Right atrium auricular region (tissue), 2 donors: ENCODE results near the gene APOL2. TPM values are rescaled to one million over a fixed set of nuclear protein-coding genes. Genes with fewer than 3 reads are reported as not detected.

Experiments
- DNase-seq: peaks from one replicate; pipeline ENCODE4 v3.0.0-alpha.2; 2019; ENCODE audit warnings: low spot score
- H3K27ac ChIP-seq, 2 donors: fragments of 200-600 bp; sonication (generic); 1 replicate in 1 of 2; 2 replicates in 1 of 2; pipeline ENCODE4 v1.5.1; 2016 to 2019
- H3K27me3 ChIP-seq, 2 donors: fragments of 200-600 bp; sonication (generic); one replicate each; pipeline versions ENCODE4 v1.5.1 to v1.6.0; 2017 to 2019
- H3K36me3 ChIP-seq: fragments of 200-600 bp; sonication (generic); one replicate; pipeline ENCODE4 v1.5.1; 2016
- H3K4me1 ChIP-seq, 2 donors: fragments of 200-600 bp; sonication (generic); one replicate each; pipeline versions ENCODE4 v1.5.1 to v1.6.0; 2017 to 2019
- H3K4me3 ChIP-seq, 2 donors: fragments of 200-600 bp; sonication (generic); 1 replicate in 1 of 2; 2 replicates in 1 of 2; pipeline ENCODE4 v1.5.1; 2017 to 2019; ENCODE audit warnings: mild to moderate bottlenecking in 1 of 2, moderate library complexity in 1 of 2
- H3K9me3 ChIP-seq, 2 donors: fragments of 200-600 bp; sonication (generic); one replicate each; pipeline ENCODE4 v1.5.1; 2019
- microRNA-seq, 2 donors: library from miRNA; unstranded; fragments of <30 nt; microRNA quantifications; one replicate each; pipeline ENCODE4, GENCODE V29; 2016 to 2017; ENCODE audit warnings: borderline number of aligned reads in 2 of 2, borderline replicate concordance in 1 of 2
- total RNA-seq, 2 donors: library from RNA; depleted of rRNA; stranded (reverse); fragments of >200 nt; gene quantifications; one replicate each; pipeline ENCODE4 v1.1.0, GENCODE V29; 2016
- TF ChIP-seq, protein P1 (sequence below), 2 donors: fragments of 200-600 bp; sonication (generic); IDR thresholded peaks; one replicate each; pipeline ENCODE4 v1.5.1; 2019; ENCODE audit warnings: antibody characterized with exemption in 2 of 2

APOL2 gene
- total RNA-seq, 2 donors from 2014 or later: 25.4 to 25.7 TPM

- no peak overlapping the region for H3K4me3 ChIP-seq
- H3K4me1 ChIP-seq: no peaks in the 10 kb centered on the region
- no peaks in the 10 kb centered on the region for H3K27me3 ChIP-seq
- H3K9me3 ChIP-seq: no peaks in the 10 kb centered on the region
- TF ChIP-seq, protein P1, sequence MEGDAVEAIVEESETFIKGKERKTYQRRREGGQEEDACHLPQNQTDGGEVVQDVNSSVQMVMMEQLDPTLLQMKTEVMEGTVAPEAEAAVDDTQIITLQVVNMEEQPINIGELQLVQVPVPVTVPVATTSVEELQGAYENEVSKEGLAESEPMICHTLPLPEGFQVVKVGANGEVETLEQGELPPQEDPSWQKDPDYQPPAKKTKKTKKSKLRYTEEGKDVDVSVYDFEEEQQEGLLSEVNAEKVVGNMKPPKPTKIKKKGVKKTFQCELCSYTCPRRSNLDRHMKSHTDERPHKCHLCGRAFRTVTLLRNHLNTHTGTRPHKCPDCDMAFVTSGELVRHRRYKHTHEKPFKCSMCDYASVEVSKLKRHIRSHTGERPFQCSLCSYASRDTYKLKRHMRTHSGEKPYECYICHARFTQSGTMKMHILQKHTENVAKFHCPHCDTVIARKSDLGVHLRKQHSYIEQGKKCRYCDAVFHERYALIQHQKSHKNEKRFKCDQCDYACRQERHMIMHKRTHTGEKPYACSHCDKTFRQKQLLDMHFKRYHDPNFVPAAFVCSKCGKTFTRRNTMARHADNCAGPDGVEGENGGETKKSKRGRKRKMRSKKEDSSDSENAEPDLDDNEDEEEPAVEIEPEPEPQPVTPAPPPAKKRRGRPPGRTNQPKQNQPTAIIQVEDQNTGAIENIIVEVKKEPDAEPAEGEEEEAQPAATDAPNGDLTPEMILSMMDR (IDR thresholded peaks at IDR 0.05): no peak
- no peak overlapping the region for H3K27ac ChIP-seq
- no peaks in the 10 kb centered on the region for H3K36me3 ChIP-seq
- no peak for DNase-seq
Observed at GRCh38 chr22:36182056-36182455, 57.3 kb downstream of the APOL2 start.

GRCh38 chr22:36180928-36181327, 58.4 kb downstream of the APOL2 start:
- TF ChIP-seq, protein P1 (IDR thresholded peaks at IDR 0.05): no peak
- no peak overlapping the region for H3K27ac ChIP-seq
- no peaks in the 10 kb centered on the region for H3K9me3 ChIP-seq
- H3K27me3 ChIP-seq: no peaks in the 10 kb centered on the region
- no peak for DNase-seq
- no peak overlapping the region for H3K4me3 ChIP-seq
- no peaks in the 10 kb centered on the region for H3K36me3 ChIP-seq
- no peaks in the 10 kb centered on the region for H3K4me1 ChIP-seq

GRCh38 chr22:36180038-36180880, 59.1 kb downstream of the APOL2 start:
- peak; percentile 92 for DNase-seq
- TF ChIP-seq, protein P1 (IDR thresholded peaks at IDR 0.05): peak; percentile 73 to 88
- H3K36me3 ChIP-seq: no peaks in the 10 kb centered on the region
- H3K4me1 ChIP-seq: no peaks in the 10 kb centered on the region
- H3K9me3 ChIP-seq: no peaks in the 10 kb centered on the region
- no peak overlapping the region for H3K4me3 ChIP-seq
- H3K27me3 ChIP-seq: no peaks in the 10 kb centered on the region
- H3K27ac ChIP-seq: no peak overlapping the region

DNA sequence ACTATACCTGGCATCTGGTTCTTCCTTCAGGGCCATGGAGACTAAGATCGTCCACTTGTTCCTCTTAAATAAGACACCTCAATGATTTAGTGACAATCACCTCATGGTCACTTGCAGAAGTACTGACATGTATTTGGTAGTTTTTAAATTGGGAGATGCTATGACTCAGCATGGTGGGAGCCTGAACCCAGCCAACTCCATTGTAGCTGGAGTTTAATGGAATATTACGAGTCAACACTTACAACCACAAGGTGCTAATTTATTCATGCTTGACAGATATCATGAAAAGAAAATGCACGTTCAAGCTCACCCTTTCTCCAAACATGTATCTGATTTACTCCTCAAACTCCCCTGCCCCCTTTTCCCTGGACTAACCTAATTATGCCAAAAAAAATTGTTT, 62.2 kb downstream of the APOL2 start:
- no peak overlapping the region for H3K4me3 ChIP-seq
- H3K27ac ChIP-seq: no peak overlapping the region
- TF ChIP-seq, protein P1 (IDR thresholded peaks at IDR 0.05): no peak
- no peaks in the 10 kb centered on the region for H3K27me3 ChIP-seq
- no peaks in the 10 kb centered on the region for H3K9me3 ChIP-seq
- H3K4me1 ChIP-seq: no peaks in the 10 kb centered on the region
- peak; percentile 46 for DNase-seq
- no peaks in the 10 kb centered on the region for H3K36me3 ChIP-seq

Small RNA genes lying within 50 kb of the gene (microRNA-seq; reads per million reads assigned to microRNA genes)
- gene MIR6819: 0 reads per million in 2 donors

Other genes with a start within 250 kb of the APOL2 start
- 10 to 100 TPM; 81.8 to 86.0 TPM for gene RBFOX2, start 210.7 kb downstream of the APOL2 start, total RNA-seq
- gene APOL3, start 78.8 kb downstream of the APOL2 start, total RNA-seq: 10 to 100 TPM; 13.8 to 29.5 TPM
- gene APOL4, start 37.7 kb downstream of the APOL2 start, total RNA-seq: 1 to 10 TPM in 1 of 2 donors, under 1 TPM in 1; 0.24 to 2.1 TPM
- gene APOL1, start 13.6 kb upstream of the APOL2 start, total RNA-seq: 10 to 100 TPM; 10.7 to 18.1 TPM
- gene MYH9, start 148.4 kb upstream of the APOL2 start, total RNA-seq: 100 to 1,000 TPM; 125 to 229 TPM
- 10 to 100 TPM; 70.6 to 82.1 TPM for gene TXN2, start 242.1 kb upstream of the APOL2 start, total RNA-seq